Measurements from ENCODE around the gene FEV.
"Not testable (repeated sequence)": the region's sequence is repeated elsewhere in the genome, so short reads cannot be mapped to it uniquely, and the experiment has no call there.

FEV gene

GRCh38 chr2:218963601-218964000 lies 21.4 kb downstream of the FEV start:
- DNase-seq: no peak

GRCh38 chr2:218962859-218963492 lies 22.0 kb downstream of the FEV start:
- DNase-seq: no peak

- DNase-seq: no peak
These were observed 23.1 kb downstream of the FEV start for GRCh38 chr2:218961651-218962570.

- no peak for DNase-seq
These were observed 23.8 kb downstream of the FEV start for GRCh38 chr2:218961229-218961628.

GRCh38 chr2:218960309-218961165 lies 24.4 kb downstream of the FEV start:
- DNase-seq: no peak

GRCh38 chr2:218959761-218960308 lies 25.1 kb downstream of the FEV start:
- DNase-seq: no peak

- DNase-seq: no peak
These were observed 25.7 kb downstream of the FEV start, which contains the start of gene CDK5R2 for GRCh38 chr2:218959141-218959731. TSS of gene CDK5R2 (plus strand) at chr2:218959666. CDS start at chr2:218959821, 155 bp downstream.

- no peak for DNase-seq
These were observed 26.7 kb downstream of the FEV start for GRCh38 chr2:218958276-218958675.

- DNase-seq: no peak
These were observed 27.3 kb downstream of the FEV start for GRCh38 chr2:218957671-218958070.

- DNase-seq: no peak
These were observed 28.9 kb downstream of the FEV start for GRCh38 chr2:218956039-218956438.

- DNase-seq: no peak
These were observed 30.3 kb downstream of the FEV start for GRCh38 chr2:218954541-218955300.

GRCh38 chr2:218953366-218953954 lies 31.5 kb downstream of the FEV start:
- DNase-seq: no peak

- no peak for DNase-seq
These were observed 32.8 kb downstream of the FEV start for GRCh38 chr2:218952160-218952559.

GRCh38 chr2:218946621-218947020 lies 38.4 kb downstream of the FEV start:
- no peak for DNase-seq

GRCh38 chr2:218944759-218945404 lies 40.1 kb downstream of the FEV start:
- DNase-seq: no peak

- not testable (repeated sequence) for DNase-seq
These were observed 53.2 kb downstream of the FEV start for GRCh38 chr2:218931751-218932150.

Data from cortex of kidney (tissue), 1 donor.